K562 (cell line): ENCODE measurements around the gene IRF2BP2. TPM values are rescaled to one million over a fixed set of nuclear protein-coding genes. Genes with fewer than 3 reads are reported as not detected.

Source experiments
- ATAC-seq: fragments of 200-7000 bp; cut with Tn5 transposase; 3 replicates; pipeline ENCODE4 v1.9.1; 2020; ENCODE audit warnings: moderate library complexity
- BruUV-seq: library from RNA; stranded (reverse); fragments of 400-500 nt; replicated peaks from 2 replicates; lab custom pipeline; 2021; lab: Mats Ljungman, UMichigan
- CTCF ChIA-PET: fragments of 300-600 bp; formaldehyde crosslinking; extraction: SDS; loops from one replicate; lab custom pipeline; 2021; ENCODE audit warnings: low intra/inter-chr PET ratio; lab: Yijun Ruan, JAX
- POLR2A ChIA-PET: fragments of 300-600, 350-650 bp; sonication (Branson Sonifier 250); formaldehyde crosslinking; extraction: SDS; loops from one replicate; lab custom pipeline; 2021; ENCODE audit warnings: antibody characterized with exemption, inconsistent platforms; lab: Yijun Ruan, JAX
- DNase-seq, 4 experiments: peaks; one replicate each; pipeline versions ENCODE4 v3.0.0 to v3.0.0-alpha.2; 2011 to 2018; ENCODE audit warnings: low spot score in 3 of 4, mixed read lengths in 3 of 4; ENCODE audit errors: extremely low read depth in 1 of 4
- FAIRE-seq: peaks from 2 replicates; lab custom pipeline; 2011; peaks lifted over from hg19 to GRCh38; lab: Jason Lieb, UNC
- H2AFZ ChIP-seq: 2 replicates; pipeline ENCODE4 v1.6.0; 2011; ENCODE audit warnings: low read depth, low read length, control low read depth, inconsistent platforms
- H3K27ac ChIP-seq: fragments of 200-600 bp; 3 replicates; pipeline ENCODE4 v1.8.0; 2011; ENCODE audit warnings: low read depth, mild to moderate bottlenecking, control low read depth, inconsistent platforms, low read length, moderate library complexity, mixed read lengths; ENCODE audit errors: extremely low read depth
- H3K27me3 ChIP-seq, 2 experiments: fragments of 300-600 bp in 1 of 2; 2 replicates in 1 of 2; 3 replicates in 1 of 2; pipeline versions ENCODE4 v1.6.0 to v1.8.0; 2011; ENCODE audit warnings: inconsistent platforms in 2 of 2, low read length in 2 of 2, mild to moderate bottlenecking in 1 of 2, mixed read lengths in 1 of 2, moderate library complexity in 1 of 2; ENCODE audit not compliant: control insufficient read depth in 2 of 2, insufficient read depth in 2 of 2
- H3K36me3 ChIP-seq: fragments of 300-600 bp; 3 replicates; pipeline ENCODE4 v1.8.0; 2011; ENCODE audit warnings: mild to moderate bottlenecking, low read length, inconsistent platforms; ENCODE audit not compliant: control insufficient read depth, insufficient read depth
- H3K4me1 ChIP-seq, 2 experiments: fragments of 200-600 bp in 1 of 2; replicated peaks in 1 of 2; 2 replicates in 1 of 2; 3 replicates in 1 of 2; pipeline versions ENCODE4 v1.5.1 to v1.8.0; 2011; ENCODE audit warnings: inconsistent platforms in 2 of 2, low read length in 2 of 2, mild to moderate bottlenecking in 1 of 2, mixed read lengths in 1 of 2, moderate library complexity in 1 of 2; ENCODE audit not compliant: control insufficient read depth in 2 of 2, insufficient read depth in 2 of 2
- H3K4me2 ChIP-seq: 2 replicates; pipeline ENCODE4 v1.6.1; 2011; ENCODE audit warnings: low read length, control low read depth, inconsistent platforms, mixed read lengths; ENCODE audit not compliant: insufficient read depth
- H3K4me3 ChIP-seq: fragments of 200-600 bp; sonication (generic), shearing (Covaris generic); 2 replicates; pipeline ENCODE4 v1.5.1; 2016; ENCODE audit warnings: control low read depth, inconsistent platforms
- H3K79me2 ChIP-seq: fragments of 200-600 bp; 3 replicates; pipeline ENCODE4 v1.8.0; 2011; ENCODE audit warnings: low read length, inconsistent platforms; ENCODE audit not compliant: control insufficient read depth, insufficient read depth
- H3K9ac ChIP-seq, 2 experiments: 2 replicates each; pipeline versions ENCODE4 v1.6.0 to v1.6.1; 2011; ENCODE audit warnings: low read depth in 2 of 2, low read length in 2 of 2, control low read depth in 1 of 2, inconsistent platforms in 1 of 2, mild to moderate bottlenecking in 1 of 2, mixed read lengths in 1 of 2; ENCODE audit not compliant: insufficient read depth in 1 of 2
- H3K9me1 ChIP-seq: one replicate; pipeline ENCODE4 v1.6.0; 2011; ENCODE audit warnings: inconsistent platforms, mild to moderate bottlenecking, low read length, moderate library complexity; ENCODE audit not compliant: control insufficient read depth, insufficient read depth
- H3K9me3 ChIP-seq: replicated peaks from 2 replicates; pipeline ENCODE4 v1.5.1; 2011; ENCODE audit warnings: low read depth, low read length, inconsistent platforms; ENCODE audit not compliant: control insufficient read depth, insufficient read depth
- H4K20me1 ChIP-seq: replicated peaks from 2 replicates; pipeline ENCODE4 v1.6.1; 2011; ENCODE audit warnings: low read length, inconsistent platforms, mixed read lengths; ENCODE audit not compliant: control insufficient read depth, insufficient read depth
- CTBP1 ChIP-seq: fragments of 450-650 bp; IDR thresholded peaks from 2 replicates; pipeline ENCODE4 v1.6.1; 2016; ENCODE audit warnings: borderline replicate concordance
- CTCFL ChIP-seq: IDR thresholded peaks from 2 replicates; pipeline ENCODE4 v1.6.1; 2011; ENCODE audit warnings: borderline replicate concordance, low read depth, mild to moderate bottlenecking, moderate library complexity, low read length; ENCODE audit not compliant: insufficient read depth, poor library complexity, severe bottlenecking
- ILF3 ChIP-seq: fragments of 450-650 bp; IDR thresholded peaks from 2 replicates; pipeline ENCODE4 v1.6.1; 2018; ENCODE audit warnings: antibody characterized with exemption, mild to moderate bottlenecking, moderate library complexity, borderline replicate concordance
- RCOR1 ChIP-seq, 2 experiments: IDR thresholded peaks; 2 replicates each; pipeline ENCODE4 v1.6.1; 2012; ENCODE audit warnings: low read depth in 2 of 2, low read length in 2 of 2, borderline replicate concordance in 1 of 2, improper control_type of control experiment in 1 of 2
- TCF3 ChIP-seq: sonication (generic); formaldehyde crosslinking; IDR thresholded peaks from 2 replicates; pipeline ENCODE4 v1.4.0; 2020; ENCODE audit warnings: mild to moderate bottlenecking, missing genetic modification reagents
- ZNF212 ChIP-seq: fragments of 450-650 bp; formaldehyde crosslinking; IDR thresholded peaks from 2 replicates; pipeline ENCODE4 v1.4.0; 2020; ENCODE audit warnings: mild to moderate bottlenecking
- WGBS: fragments of 100-300 bp; shearing (Covaris generic); methylation state at CpG from one replicate; pipeline ENCODE4 v1.1.6; 2016; ENCODE audit warnings: low coverage, mixed read lengths; ENCODE audit not compliant: insufficient coverage; ENCODE audit errors: missing lambda C conversion rate; 5-methylcytosine and 5-hydroxymethylcytosine counted together
- in situ Hi-C: fragments of 300-500 bp; cut with MboI; formaldehyde crosslinking; loops from 4 replicates; pipeline ENCODE4 v1.15.0; 2018; ENCODE audit warnings: inconsistent platforms, mixed read lengths
- intact Hi-C: fragments of 100-400 bp; cut with micrococcal nuclease; formaldehyde crosslinking; loops from 2 replicates; pipeline ENCODE4 v1.14.2; 2022
- polyA plus RNA-seq, 8 experiments: library from polyadenylated mRNA; depleted of rRNA in 4 of 8; stranded (reverse) in 5 of 8; unstranded in 3 of 8; fragments of >200 nt; fragmentation: Nextera tagmentation in 2 of 8; fragmentation: Illumina TruSeq in 1 of 8; extraction: Ambion mirVana in 2 of 8; extraction: Trizol in 1 of 8; gene quantifications; 2 replicates each; pipeline versions ENCODE4 v1.2.1 to v1.2.3, GENCODE V29; 2011 to 2014; ENCODE audit warnings: inconsistent platforms in 1 of 8, missing spikeins in 1 of 8
- total RNA-seq, 7 experiments: library from RNA; depleted of rRNA in 6 of 7; stranded (reverse); fragments of >200 nt in 6 of 7; fragmentation: Illumina TruSeq in 2 of 7; extraction: Trizol in 2 of 7; gene quantifications; 2 replicates each; pipeline versions ENCODE4 v1.2.1 to v1.2.3, GENCODE V29; 2011 to 2021; ENCODE audit warnings: low replicate concordance in 1 of 7
- TF ChIP-seq, protein P1 (sequence below): fragments of 450-650 bp; IDR thresholded peaks from 2 replicates; pipeline ENCODE4 v1.6.1; 2016; ENCODE audit warnings: low read depth, mild to moderate bottlenecking, moderate library complexity

The IRF2BP2 gene
- total and polyA plus RNA-seq, 9 of the 15 experiments (the other 6 are each of a cell fraction or from before 2014, with no cell fraction given) = 7.7 to 68.6 (median 22.1) TPM

DNA sequence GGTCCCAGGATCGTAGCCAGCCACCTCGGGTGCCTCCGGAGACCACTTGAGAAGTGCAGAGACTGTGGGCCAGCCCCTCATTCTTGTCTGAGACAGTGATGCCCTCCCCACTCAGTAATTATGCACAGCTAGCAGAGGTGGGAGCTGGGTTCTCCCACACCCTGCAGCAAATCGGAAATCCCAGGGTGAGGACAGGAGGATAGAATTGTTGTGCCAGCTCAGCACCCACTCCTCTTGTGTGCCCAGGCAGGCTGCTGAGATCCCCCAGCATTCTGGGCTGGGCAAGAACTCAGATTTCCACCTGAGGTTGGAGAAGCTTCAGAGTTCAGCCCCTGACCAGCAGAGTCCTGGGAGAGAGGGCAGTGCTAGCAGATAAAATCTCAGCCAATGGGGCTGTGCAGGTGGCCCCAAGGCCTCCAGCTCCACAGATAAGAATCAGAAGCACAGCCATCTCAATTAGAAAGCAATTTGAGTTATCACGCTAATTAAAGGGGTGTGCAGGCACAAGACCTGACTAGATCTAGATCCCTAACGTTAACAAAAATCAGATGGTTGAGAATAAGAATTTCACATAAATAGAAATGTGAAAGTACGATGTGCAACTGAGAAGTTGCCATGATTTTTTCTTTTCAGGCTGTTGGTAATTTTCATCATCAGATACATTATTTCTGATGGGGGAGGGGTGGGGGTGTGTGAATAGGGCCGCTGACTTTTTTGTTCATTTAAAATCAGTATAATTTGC, 45.5 kb upstream of the IRF2BP2 start:
- WGBS = 16% methylated on average over 8 of the region's 8 CpGs
- H3K9ac ChIP-seq = peak overlapping the region in 1 of 2 experiments; percentile 47; a peak in 2 of 4 replicates

More for the DNA sequence above, 45.5 kb upstream of the IRF2BP2 start:
- POLR2A ChIA-PET = interaction anchor here (0.6 to 1.0 kb wide), 2 partner anchors 13 to 70 kb away, joined by 3 read pairs; no protein-coding TSS in a partner anchor
- BruUV-seq = no TSS peak
- H3K27me3 ChIP-seq = no peaks in the 10 kb centered on the region
- H3K4me2 ChIP-seq = no peak overlapping the region
- in situ Hi-C loops = no loop called here
- H3K4me3 ChIP-seq = no peak overlapping the region
- peaks cover 8 to 12% of the 10 kb centered on the region in 2 experiments; a peak in 4 of 5 replicates for H3K4me1 ChIP-seq
- no peaks in the 10 kb centered on the region for H3K9me3 ChIP-seq
- no peaks in the 10 kb centered on the region for H4K20me1 ChIP-seq
- no peaks in the 10 kb centered on the region for H3K36me3 ChIP-seq
- TF ChIP-seq RCOR1 (IDR thresholded peaks at IDR 0.05; ENCODE audit: borderline replicate concordance in 1 of 2, low read depth in 2 of 2, low read length in 2 of 2) (peak in 1 of 2 experiments; percentile 31; a peak in 1 of 4 replicates), TCF3 (CRISPR knock-in tag) (no peak), CTCFL (no peak), CTBP1 (peak; percentile 32; the same call in 1 of the 2 replicates), ZNF212 (CRISPR knock-in tag) (no peak), ILF3 (no peak)
- TF ChIP-seq, protein P1, sequence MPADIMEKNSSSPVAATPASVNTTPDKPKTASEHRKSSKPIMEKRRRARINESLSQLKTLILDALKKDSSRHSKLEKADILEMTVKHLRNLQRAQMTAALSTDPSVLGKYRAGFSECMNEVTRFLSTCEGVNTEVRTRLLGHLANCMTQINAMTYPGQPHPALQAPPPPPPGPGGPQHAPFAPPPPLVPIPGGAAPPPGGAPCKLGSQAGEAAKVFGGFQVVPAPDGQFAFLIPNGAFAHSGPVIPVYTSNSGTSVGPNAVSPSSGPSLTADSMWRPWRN = peak; percentile 62; the same call in 1 of the 2 replicates
- TF ChIP-seq, all 486 proteins: peak for 3
- no peak for ATAC-seq
- CTCF ChIA-PET = interaction anchor here (0.6 kb wide), 1 partner anchor 19 kb away, joined by 4 read pairs; no protein-coding TSS in a partner anchor
- Histone ChIP-seq H3K9me1 (no peaks in the 10 kb centered on the region), H3K27ac (no peak overlapping the region), H2AFZ (no peak overlapping the region; the same call in 1 of the 2 replicates), H3K79me2 (no peaks in the 10 kb centered on the region)
- intact Hi-C loops = no loop called here
- no peak for DNase-seq
- FAIRE-seq = peak; percentile 23
